Measurements from ENCODE around the gene GNB5. TPM values are rescaled to one million over a fixed set of nuclear protein-coding genes. Genes with fewer than 3 reads are reported as not detected.

GNB5 gene
- total RNA-seq, 1 experiment from 2014 or later, result 48.8 TPM

DNA sequence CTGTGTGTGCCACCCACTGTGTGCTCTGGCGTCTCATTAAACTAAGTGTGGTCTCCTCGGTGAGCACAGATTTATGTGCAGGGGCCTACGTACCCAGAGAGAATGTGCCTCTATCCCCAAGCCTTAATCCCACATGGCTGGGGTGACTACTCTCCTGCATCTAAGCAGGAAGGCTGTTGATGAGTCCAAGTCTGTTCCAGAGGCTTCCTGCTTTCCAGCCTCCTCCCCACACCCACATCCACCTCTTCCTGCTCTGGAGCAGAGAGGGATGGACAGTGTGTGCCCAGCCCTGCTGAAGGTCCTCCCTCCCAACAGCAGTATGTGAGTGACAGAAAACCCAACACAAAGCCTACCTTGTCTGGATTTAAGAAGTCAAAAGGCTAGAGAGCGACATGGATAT is 39.8 kb downstream of the GNB5 start:
- H3K4me1 Mint-ChIP-seq (ENCODE audit: low read depth, unreplicated experiment), result no peaks in the 10 kb centered on the region
- H3K27me3 Mint-ChIP-seq (ENCODE audit: unreplicated experiment), result no peaks in the 10 kb centered on the region
- H3K9me3 Mint-ChIP-seq (ENCODE audit: low read depth, unreplicated experiment), result no peaks in the 10 kb centered on the region
- H3K27ac Mint-ChIP-seq (ENCODE audit: unreplicated experiment), result no peak overlapping the region
- TF ChIP-seq, protein P1, sequence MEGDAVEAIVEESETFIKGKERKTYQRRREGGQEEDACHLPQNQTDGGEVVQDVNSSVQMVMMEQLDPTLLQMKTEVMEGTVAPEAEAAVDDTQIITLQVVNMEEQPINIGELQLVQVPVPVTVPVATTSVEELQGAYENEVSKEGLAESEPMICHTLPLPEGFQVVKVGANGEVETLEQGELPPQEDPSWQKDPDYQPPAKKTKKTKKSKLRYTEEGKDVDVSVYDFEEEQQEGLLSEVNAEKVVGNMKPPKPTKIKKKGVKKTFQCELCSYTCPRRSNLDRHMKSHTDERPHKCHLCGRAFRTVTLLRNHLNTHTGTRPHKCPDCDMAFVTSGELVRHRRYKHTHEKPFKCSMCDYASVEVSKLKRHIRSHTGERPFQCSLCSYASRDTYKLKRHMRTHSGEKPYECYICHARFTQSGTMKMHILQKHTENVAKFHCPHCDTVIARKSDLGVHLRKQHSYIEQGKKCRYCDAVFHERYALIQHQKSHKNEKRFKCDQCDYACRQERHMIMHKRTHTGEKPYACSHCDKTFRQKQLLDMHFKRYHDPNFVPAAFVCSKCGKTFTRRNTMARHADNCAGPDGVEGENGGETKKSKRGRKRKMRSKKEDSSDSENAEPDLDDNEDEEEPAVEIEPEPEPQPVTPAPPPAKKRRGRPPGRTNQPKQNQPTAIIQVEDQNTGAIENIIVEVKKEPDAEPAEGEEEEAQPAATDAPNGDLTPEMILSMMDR (IDR thresholded peaks at IDR 0.05; ENCODE audit: unreplicated experiment), result no peak
- H3K36me3 Mint-ChIP-seq (ENCODE audit: insufficient read depth, unreplicated experiment), result peaks cover 18% of the 10 kb centered on the region
- no peak for DNase-seq
- CTCF ChIA-PET, result no interaction called here
- H3K4me3 Mint-ChIP-seq (ENCODE audit: low read depth, unreplicated experiment), result no peak overlapping the region
- intact Hi-C loops (cut with micrococcal nuclease; ENCODE audit: unreplicated experiment), result no loop called here
- BruUV-seq (replicated peaks), result no TSS peak

- no peak for DNase-seq
- no peak overlapping the region for H3K27ac Mint-ChIP-seq (ENCODE audit: unreplicated experiment)
- no peak overlapping the region for H3K4me3 Mint-ChIP-seq (ENCODE audit: low read depth, unreplicated experiment)
- TF ChIP-seq, protein P1 (IDR thresholded peaks at IDR 0.05; ENCODE audit: unreplicated experiment), result no peak
- H3K36me3 Mint-ChIP-seq (ENCODE audit: insufficient read depth, unreplicated experiment), result peaks cover 20% of the 10 kb centered on the region
- no peaks in the 10 kb centered on the region for H3K9me3 Mint-ChIP-seq (ENCODE audit: low read depth, unreplicated experiment)
- no peaks in the 10 kb centered on the region for H3K27me3 Mint-ChIP-seq (ENCODE audit: unreplicated experiment)
- CTCF ChIA-PET, result no interaction called here
- H3K4me1 Mint-ChIP-seq (ENCODE audit: low read depth, unreplicated experiment), result no peaks in the 10 kb centered on the region
- intact Hi-C loops (cut with micrococcal nuclease; ENCODE audit: unreplicated experiment), result no loop called here
- BruUV-seq (replicated peaks), result no TSS peak
Measured at GRCh38 chr15:52150871-52151270, 40.3 kb downstream of the GNB5 start.

- DNase-seq, result no peak
- no peak overlapping the region for H3K27ac Mint-ChIP-seq (ENCODE audit: unreplicated experiment)
Measured at GRCh38 chr15:52150043-52150825, 41.0 kb downstream of the GNB5 start.

DNA sequence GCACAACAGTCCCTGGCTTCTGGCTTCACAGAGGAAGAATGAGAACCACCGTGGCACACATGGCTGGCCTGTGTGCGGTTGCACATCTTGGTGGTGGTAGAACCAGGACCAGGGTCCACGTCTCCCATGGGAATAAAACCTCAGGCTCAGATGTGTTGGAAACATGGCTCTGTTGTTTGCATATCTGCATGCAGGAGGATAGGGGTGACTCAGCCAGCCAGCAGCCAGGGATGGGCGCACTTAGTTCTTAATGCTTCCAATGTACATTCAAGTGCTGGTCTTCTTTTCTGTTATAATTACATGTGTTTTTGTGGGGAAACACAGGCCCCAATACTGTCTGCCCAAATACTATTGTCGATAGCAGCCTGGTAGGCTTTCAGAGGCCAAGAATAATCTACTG is 42.8 kb downstream of the GNB5 start:
- CTCF ChIA-PET, result no interaction called here
- intact Hi-C loops (cut with micrococcal nuclease; ENCODE audit: unreplicated experiment), result no loop called here
- no peaks in the 10 kb centered on the region for H3K9me3 Mint-ChIP-seq (ENCODE audit: low read depth, unreplicated experiment)
- H3K4me1 Mint-ChIP-seq (ENCODE audit: low read depth, unreplicated experiment), result no peaks in the 10 kb centered on the region
- TF ChIP-seq, protein P1 (IDR thresholded peaks at IDR 0.05; ENCODE audit: unreplicated experiment), result no peak
- no peak for DNase-seq
- H3K27ac Mint-ChIP-seq (ENCODE audit: unreplicated experiment), result no peak overlapping the region
- H3K4me3 Mint-ChIP-seq (ENCODE audit: low read depth, unreplicated experiment), result no peak overlapping the region
- no peaks in the 10 kb centered on the region for H3K27me3 Mint-ChIP-seq (ENCODE audit: unreplicated experiment)
- peaks cover 20% of the 10 kb centered on the region for H3K36me3 Mint-ChIP-seq (ENCODE audit: insufficient read depth, unreplicated experiment)
- no TSS peak for BruUV-seq (replicated peaks)

More at GRCh38 chr15:52150043-52150825, 41.0 kb downstream of the GNB5 start:
- H3K4me3 Mint-ChIP-seq (ENCODE audit: low read depth, unreplicated experiment), result no peak overlapping the region
- no peaks in the 10 kb centered on the region for H3K9me3 Mint-ChIP-seq (ENCODE audit: low read depth, unreplicated experiment)
- intact Hi-C loops (cut with micrococcal nuclease; ENCODE audit: unreplicated experiment), result no loop called here
- CTCF ChIA-PET, result no interaction called here
- H3K36me3 Mint-ChIP-seq (ENCODE audit: insufficient read depth, unreplicated experiment), result peaks cover 20% of the 10 kb centered on the region
- H3K27me3 Mint-ChIP-seq (ENCODE audit: unreplicated experiment), result no peaks in the 10 kb centered on the region
- no peaks in the 10 kb centered on the region for H3K4me1 Mint-ChIP-seq (ENCODE audit: low read depth, unreplicated experiment)
- BruUV-seq (replicated peaks), result no TSS peak
- TF ChIP-seq, protein P1 (IDR thresholded peaks at IDR 0.05; ENCODE audit: unreplicated experiment), result no peak

Measured in Calu3 (cell line).